Stomach smooth muscle (tissue), 2 donors: ENCODE measurements around the gene UBE2J2.

Experiments
- H3K27ac ChIP-seq: one replicate; pipeline ENCODE4 v1.7.0; 2013; ENCODE audit warnings: mild to moderate bottlenecking, low read length, inconsistent platforms
- H3K27me3 ChIP-seq, 2 donors: one replicate each; pipeline ENCODE4 v1.7.0; 2013; ENCODE audit warnings: low read length in 2 of 2; ENCODE audit not compliant: insufficient read depth in 2 of 2, control insufficient read depth in 1 of 2
- H3K36me3 ChIP-seq, 2 donors: one replicate each; pipeline ENCODE4 v1.7.0; 2013; ENCODE audit warnings: low read length in 2 of 2; ENCODE audit not compliant: control insufficient read depth in 2 of 2, insufficient read depth in 2 of 2
- H3K4me1 ChIP-seq: one replicate; pipeline ENCODE4 v1.7.0; 2013; ENCODE audit warnings: low read length; ENCODE audit not compliant: control insufficient read depth, insufficient read depth
- H3K4me3 ChIP-seq, 2 donors: one replicate each; pipeline ENCODE4 v1.7.0; 2013; ENCODE audit warnings: low read length in 2 of 2
- H3K9ac ChIP-seq, 2 donors: one replicate each; pipeline ENCODE4 v1.7.0; 2013; ENCODE audit warnings: low read length in 2 of 2, mild to moderate bottlenecking in 1 of 2
- H3K9me3 ChIP-seq, 2 donors: one replicate each; pipeline ENCODE4 v1.7.0; 2013; ENCODE audit warnings: low read length in 2 of 2; ENCODE audit not compliant: control insufficient read depth in 2 of 2
- donor health status: healthy.
- donor health status: Pancreatic carcinoma.

UBE2J2 gene

DNA sequence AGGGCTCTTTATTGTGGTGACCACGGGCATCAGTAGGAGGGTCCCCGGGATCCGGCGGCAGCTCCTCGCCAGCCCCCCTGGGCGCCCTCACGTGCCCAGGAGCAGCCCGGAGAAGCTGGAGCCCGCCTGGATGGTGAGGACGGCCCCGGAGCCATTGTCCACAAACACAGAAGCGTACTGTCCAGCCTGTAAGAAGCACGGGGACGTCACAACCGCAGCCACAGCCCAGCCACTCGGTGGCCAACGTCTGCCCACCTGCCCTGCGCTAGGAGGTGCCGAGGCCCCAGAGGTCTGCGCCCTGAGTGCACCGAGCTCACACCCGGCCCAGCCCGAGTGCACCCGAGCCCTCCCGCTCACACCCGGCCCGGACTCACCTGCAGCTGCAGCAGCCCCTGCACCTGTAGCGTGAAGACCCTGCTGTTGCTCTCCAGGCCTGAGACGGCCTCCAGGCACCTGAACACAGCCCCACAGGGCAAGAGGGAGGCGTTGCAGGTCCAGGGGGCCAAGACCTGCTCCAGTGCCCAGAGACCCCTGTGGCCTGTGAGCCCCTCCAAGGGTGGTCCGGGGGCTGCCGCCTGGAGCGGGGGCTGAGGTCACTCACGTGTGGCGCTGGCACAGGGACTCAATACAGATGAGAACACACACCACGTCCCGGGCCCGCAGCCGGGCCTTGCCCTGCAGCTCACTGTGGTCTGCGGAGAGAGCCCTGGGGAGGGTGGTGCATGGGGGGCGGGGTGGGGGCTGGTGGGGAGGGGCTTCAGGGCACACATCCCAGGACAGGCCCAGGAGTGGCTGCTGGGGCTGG, 31.0 kb downstream of the UBE2J2 start:
- no peak overlapping the region for H3K27ac ChIP-seq
- H3K9ac ChIP-seq = no peak overlapping the region
- H3K9me3 ChIP-seq = no peaks in the 10 kb centered on the region
- H3K4me1 ChIP-seq = peaks cover 5% of the 10 kb centered on the region
- H3K27me3 ChIP-seq = peaks cover 18 to 44% of the 10 kb centered on the region in 2 donors
- H3K36me3 ChIP-seq = no peaks in the 10 kb centered on the region
- no peak overlapping the region for H3K4me3 ChIP-seq

DNA sequence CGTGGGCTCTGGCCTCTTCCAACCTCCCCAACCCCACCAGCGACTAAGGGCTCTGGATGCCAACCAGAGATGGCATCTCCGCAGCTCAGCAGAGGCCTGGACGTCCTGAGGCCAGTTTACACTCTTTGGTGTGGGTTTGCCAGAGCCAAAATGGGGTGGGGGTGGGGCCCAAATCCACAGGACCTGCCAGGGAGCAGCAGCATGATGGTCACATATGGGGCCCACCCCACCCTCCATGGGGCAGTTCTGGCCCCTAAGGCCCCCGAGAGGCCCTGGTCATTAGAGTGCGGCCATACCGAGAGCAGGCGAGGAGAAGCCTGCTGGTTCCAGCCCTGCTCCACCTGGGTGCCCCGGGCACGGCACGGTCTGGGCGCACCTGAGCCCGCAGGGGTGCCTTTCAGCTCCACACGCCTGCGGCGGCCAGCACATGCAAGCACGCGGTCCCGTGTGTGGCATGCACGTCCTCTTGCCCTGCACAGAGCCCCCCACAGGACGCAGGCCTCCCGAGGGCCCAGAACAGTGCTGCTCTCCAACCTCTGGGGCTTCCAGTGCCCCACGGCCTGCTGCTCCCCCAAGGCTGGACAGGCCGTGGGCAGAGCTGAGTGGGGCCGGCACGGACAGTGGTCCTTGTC, 31.9 kb downstream of the UBE2J2 start:
- H3K27me3 ChIP-seq = peaks cover 16 to 39% of the 10 kb centered on the region in 2 donors
- H3K9ac ChIP-seq = no peak overlapping the region
- H3K4me1 ChIP-seq = peaks cover 9% of the 10 kb centered on the region

DNA sequence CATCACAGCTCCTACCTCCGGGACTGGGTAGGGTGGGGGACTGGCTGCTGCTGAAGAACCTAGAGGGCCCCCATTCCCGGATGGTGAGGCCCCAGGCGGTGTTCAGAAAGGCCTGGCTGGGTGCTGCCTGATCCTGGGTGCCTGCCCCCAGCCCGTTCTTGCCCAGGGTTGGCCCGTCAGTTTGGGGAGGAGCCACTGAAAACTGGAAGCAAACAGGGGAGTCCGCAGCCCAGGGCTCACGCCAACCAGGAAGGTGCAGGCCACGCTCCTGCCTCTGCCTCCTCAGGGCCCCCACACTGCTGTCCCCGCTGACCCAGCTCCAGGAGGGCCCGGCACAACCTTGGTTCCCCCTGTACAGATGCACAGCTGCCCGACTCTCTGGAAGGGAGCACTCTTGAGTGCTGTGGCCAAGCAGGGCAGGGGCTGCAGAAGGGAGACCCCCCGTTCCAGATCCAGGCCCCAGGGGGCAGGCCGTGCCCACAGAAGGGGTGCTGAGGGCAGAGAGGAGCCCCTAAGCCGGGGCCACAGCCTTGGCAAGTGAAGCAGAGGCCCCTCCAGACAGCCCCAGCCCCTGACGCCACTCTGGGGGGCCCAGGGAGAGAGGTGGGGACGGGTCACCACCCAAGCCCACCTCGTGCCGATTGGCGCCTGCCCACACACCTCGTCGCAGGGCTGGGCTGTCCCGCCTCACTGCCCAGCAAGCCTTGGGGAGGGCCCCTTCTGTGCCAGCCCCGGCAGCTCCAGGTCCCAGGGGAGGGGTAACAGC, 32.6 kb downstream of the UBE2J2 start:
- Histone ChIP-seq H3K4me3 (no peak overlapping the region), H3K27me3 (peaks cover 16 to 33% of the 10 kb centered on the region in 2 donors), H3K9me3 (no peaks in the 10 kb centered on the region), H3K4me1 (peaks cover 4% of the 10 kb centered on the region), H3K9ac (no peak overlapping the region), H3K27ac (no peak overlapping the region), H3K36me3 (no peaks in the 10 kb centered on the region)

More for the DNA sequence above, 31.9 kb downstream of the UBE2J2 start:
- H3K4me3 ChIP-seq = no peak overlapping the region
- H3K36me3 ChIP-seq = no peaks in the 10 kb centered on the region
- H3K27ac ChIP-seq = no peak overlapping the region
- no peaks in the 10 kb centered on the region for H3K9me3 ChIP-seq

DNA sequence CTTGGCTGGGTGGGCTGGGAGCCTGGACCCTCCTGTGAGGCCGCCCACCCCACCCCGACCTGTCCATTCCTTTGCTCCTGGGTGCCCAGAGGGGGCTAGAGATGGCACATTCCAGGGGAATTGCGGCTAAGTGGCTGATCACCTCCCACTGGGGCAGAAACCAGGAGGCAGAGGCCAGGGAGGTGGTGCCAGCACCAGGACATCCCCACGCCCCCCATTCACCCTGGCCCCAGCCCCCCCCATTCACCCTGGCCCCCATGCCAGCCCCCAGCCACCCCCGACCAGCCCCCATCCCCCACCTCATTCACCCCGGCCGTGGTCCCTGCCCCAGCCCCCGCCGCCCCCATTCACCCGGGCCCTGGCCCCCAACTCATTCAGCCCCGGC, 33.3 kb downstream of the UBE2J2 start:
- peaks cover 4% of the 10 kb centered on the region for H3K4me1 ChIP-seq
- no peak overlapping the region for H3K9ac ChIP-seq
- no peaks in the 10 kb centered on the region for H3K36me3 ChIP-seq
- H3K4me3 ChIP-seq = no peak overlapping the region
- H3K9me3 ChIP-seq = no peaks in the 10 kb centered on the region
- peaks cover 16 to 28% of the 10 kb centered on the region in 2 donors for H3K27me3 ChIP-seq
- H3K27ac ChIP-seq = no peak overlapping the region

DNA sequence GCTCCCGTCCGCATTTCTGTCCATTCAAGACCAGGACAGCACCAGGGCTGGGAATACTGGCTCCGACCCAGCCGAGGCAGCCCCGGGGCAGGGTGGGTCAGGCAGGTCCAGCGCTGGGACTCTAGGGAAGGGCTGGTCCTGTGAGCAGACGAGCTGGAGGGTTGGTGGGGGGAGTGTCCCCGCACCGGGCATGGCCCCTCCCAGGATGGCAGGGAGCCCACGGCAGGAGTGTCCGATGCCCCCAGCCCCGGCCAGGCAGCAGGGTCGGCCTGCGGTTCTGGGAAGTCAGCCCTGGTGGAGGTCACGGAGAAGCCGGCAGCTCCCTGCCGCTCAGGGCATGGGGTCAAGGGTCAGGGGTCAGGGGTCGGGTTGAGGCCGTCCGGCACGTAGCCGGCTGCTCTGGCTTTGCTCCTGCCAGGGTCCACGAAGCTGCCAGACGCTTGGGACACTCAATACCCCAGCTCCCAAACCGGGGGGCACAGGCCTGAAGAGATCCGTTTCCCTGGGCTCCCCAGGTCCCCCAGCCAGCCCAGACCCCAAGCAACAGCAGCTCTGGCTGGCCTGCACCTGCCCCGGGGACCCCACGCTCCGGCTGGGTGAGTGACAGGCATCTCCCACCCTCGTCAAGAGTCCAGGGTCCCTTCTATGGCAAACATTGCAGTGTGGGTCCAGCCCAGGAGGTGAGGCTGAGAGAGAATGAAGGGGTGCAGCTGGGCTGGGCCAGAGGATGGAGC, 33.9 kb downstream of the UBE2J2 start:
- Histone ChIP-seq H3K9ac (no peak overlapping the region), H3K4me3 (no peak overlapping the region), H3K27ac (no peak overlapping the region), H3K4me1 (peaks cover 4% of the 10 kb centered on the region), H3K9me3 (no peaks in the 10 kb centered on the region), H3K27me3 (peaks cover 16 to 28% of the 10 kb centered on the region in 2 donors), H3K36me3 (no peaks in the 10 kb centered on the region)

DNA sequence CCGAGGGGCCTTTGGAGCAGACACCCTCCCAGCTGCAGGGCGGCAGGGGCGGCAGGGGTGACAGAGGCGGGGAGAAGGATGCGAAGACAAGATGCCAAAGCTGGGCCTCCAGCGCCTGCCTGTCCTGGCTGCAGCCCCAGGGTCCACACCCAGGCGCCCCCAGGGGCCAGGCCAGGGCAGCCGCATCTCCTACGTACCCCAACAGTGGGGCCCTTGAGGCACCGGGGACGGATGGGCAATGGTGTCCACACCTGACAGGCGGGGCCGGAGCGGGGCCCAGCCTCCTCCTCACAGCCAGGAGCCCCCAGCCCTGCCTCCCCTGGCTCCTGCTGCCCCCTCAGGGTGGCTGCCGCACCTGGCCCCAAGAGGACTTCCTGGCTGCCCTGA, 34.4 kb downstream of the UBE2J2 start:
- Histone ChIP-seq H3K4me1 (peaks cover 4% of the 10 kb centered on the region), H3K27me3 (peaks cover 16 to 28% of the 10 kb centered on the region in 2 donors), H3K36me3 (peaks cover 0 to 3% of the 10 kb centered on the region in 2 donors), H3K9ac (no peak overlapping the region), H3K27ac (no peak overlapping the region), H3K4me3 (no peak overlapping the region), H3K9me3 (no peaks in the 10 kb centered on the region)

DNA sequence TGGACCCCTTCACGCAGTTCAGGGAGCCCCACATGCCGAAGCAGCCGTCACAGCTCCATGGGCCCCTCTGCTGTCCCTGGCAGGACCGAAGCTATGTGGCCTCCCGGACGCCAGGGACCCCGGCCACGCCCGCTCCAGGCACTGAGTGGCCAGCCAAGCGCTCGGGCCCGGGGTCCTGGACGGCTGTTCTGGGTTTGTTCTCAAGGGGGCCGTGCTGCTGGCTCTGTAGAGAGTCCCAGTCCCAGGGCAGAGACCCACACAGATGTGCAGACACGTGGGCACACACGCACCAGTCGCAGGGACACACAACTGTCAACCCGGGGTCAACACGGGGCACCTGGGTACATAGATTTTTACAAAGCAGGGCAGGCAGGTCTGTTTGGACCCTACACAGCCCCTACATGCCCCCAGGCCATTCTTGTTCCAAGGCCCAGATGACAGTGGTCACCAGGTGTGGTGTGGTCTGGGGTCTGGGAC, 34.9 kb downstream of the UBE2J2 start:
- Histone ChIP-seq H3K4me3 (no peak overlapping the region), H3K27me3 (peaks cover 16 to 28% of the 10 kb centered on the region in 2 donors), H3K9ac (no peak overlapping the region), H3K27ac (no peak overlapping the region), H3K36me3 (peaks cover 0 to 6% of the 10 kb centered on the region in 2 donors), H3K9me3 (no peaks in the 10 kb centered on the region), H3K4me1 (peaks cover 4% of the 10 kb centered on the region)

DNA sequence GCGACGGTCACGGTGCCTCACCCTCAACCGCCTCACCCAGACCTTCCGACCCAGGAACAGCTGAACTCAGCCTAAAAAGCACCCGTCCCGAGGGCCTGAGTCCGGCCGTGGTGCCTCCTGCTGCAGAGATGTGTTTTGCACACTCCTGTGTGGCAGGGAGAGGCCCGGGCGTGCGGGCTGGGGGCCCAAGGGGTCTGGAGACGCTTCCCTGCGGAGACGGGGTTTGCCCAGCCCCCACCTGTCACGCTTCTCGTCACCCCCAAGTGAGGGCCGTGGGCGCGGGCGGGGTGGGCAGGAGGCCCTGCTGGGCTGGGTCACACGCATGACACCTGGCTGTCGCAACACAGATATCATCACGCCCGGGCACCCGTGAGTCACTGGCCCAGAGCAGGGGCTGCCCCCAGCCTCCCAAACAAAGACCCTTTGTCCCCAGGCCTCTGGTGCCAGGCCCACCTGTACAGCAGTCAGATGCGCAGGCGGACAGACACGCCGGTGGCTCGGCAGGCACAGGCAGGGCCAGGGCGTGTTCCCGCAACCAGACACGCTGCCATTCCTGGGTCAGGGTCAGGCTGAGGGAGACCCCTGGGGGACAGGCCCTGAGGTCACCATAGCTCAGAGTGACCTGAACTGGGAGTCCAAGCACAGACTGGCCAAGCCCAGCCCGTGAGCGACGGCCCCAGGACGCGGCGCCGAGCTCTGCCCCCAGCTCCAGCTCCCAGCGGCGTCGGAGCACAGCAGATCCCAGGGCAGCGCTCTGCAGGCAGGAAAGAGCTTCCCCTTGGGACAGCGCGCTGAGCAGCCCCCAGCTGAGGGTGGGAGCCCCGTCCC, 35.6 kb downstream of the UBE2J2 start:
- H3K9me3 ChIP-seq = no peaks in the 10 kb centered on the region
- H3K4me3 ChIP-seq = no peak overlapping the region
- H3K27me3 ChIP-seq = peaks cover 16 to 28% of the 10 kb centered on the region in 2 donors
- peaks cover 0 to 7% of the 10 kb centered on the region in 2 donors for H3K36me3 ChIP-seq
- H3K4me1 ChIP-seq = peaks cover 8% of the 10 kb centered on the region
- no peak overlapping the region for H3K27ac ChIP-seq
- H3K9ac ChIP-seq = no peak overlapping the region

DNA sequence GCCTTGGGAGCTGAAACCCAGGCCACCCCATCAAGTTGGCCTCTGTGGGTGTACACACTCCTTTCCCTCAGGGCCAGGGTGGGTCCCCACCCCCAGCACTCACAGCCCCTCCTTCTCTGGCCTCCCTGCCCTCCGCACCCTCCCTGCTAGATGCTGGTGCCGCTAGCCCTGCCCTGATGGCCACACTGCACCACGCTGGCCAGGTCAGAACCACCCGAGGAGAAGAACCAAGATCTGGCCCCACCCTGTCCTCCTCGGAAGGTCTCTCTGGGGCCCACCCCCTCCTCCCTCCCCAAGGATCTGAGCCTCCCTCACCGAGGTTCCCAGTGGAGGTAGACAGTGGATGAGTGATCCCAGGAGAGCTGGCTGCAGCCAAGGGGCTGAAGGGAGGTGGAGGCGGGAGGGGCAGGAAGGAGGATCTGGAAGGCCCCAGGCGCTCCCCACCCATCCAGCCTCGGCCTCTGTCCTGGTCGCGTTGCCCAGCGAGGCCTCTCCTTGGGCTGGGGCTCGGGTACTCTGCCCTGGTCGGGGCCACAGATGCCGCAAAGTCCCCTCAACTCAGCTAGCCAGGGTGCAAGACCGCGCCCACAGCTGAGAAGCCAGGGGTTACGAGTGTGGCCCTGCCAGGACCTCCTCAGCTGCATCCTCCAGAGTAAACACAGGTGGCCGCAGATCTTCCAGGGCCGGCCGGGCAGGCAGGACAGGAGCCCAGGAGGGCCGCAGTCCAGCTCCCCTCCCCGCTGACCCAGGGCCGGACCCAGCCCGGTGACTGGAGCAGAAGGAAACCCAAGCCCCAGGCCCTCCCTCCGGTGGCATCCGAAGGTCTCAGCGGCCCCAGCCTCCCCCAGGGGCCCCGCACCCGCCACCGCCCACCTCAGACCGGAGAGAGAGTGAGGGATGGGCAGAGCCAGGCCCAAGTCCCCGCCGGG, 36.4 kb downstream of the UBE2J2 start:
- H3K27me3 ChIP-seq = peaks cover 16 to 28% of the 10 kb centered on the region in 2 donors
- no peak overlapping the region for H3K27ac ChIP-seq
- no peaks in the 10 kb centered on the region for H3K9me3 ChIP-seq
- no peak overlapping the region for H3K9ac ChIP-seq
- no peak overlapping the region for H3K4me3 ChIP-seq
- peaks cover 16% of the 10 kb centered on the region for H3K4me1 ChIP-seq
- peaks cover 0 to 7% of the 10 kb centered on the region in 2 donors for H3K36me3 ChIP-seq
